Measurements from ENCODE around the gene NBAS. TPM values are rescaled to one million over a fixed set of nuclear protein-coding genes. Genes with fewer than 3 reads are reported as not detected.

The NBAS gene
- total and polyA plus RNA-seq, 8 donors: 14.5 to 96.2 (median 41.2) TPM

DNA sequence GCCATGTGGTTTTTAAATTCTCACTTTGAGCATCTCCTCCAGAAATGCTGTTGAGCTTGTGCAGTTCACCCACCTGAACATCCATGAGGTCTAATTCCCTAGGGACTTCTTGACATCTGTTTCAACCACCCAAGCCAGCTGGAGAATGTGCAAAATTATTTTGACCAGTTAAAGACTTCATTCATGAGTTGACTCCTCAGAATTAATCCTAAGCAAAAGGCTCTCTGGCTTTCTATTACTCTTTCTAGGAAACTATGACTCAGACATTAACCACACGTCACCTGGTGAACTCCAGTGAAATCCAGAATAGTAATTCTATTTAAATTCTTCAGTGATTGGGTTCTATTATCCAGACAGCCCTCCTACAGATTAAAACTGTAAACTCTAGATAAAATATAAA, 247.5 kb downstream of the NBAS start:
- H3K27ac ChIP-seq: no peak overlapping the region
- H3K9me3 ChIP-seq: peaks cover 0 to 8% (median 0%) of the 10 kb centered on the region in 4 donors
- 34 to 80% (median 63%) methylated on average over 1 of the region's 1 CpG for WGBS, 5 donors
- no peaks in the 10 kb centered on the region for H3K27me3 ChIP-seq
- intact Hi-C loops (cut with DNase I; ENCODE audit: low total_unique reads): no loop called here
- H3K4me3 ChIP-seq: no peak overlapping the region
- DNase-seq: no peak
- TF ChIP-seq, protein P1, sequence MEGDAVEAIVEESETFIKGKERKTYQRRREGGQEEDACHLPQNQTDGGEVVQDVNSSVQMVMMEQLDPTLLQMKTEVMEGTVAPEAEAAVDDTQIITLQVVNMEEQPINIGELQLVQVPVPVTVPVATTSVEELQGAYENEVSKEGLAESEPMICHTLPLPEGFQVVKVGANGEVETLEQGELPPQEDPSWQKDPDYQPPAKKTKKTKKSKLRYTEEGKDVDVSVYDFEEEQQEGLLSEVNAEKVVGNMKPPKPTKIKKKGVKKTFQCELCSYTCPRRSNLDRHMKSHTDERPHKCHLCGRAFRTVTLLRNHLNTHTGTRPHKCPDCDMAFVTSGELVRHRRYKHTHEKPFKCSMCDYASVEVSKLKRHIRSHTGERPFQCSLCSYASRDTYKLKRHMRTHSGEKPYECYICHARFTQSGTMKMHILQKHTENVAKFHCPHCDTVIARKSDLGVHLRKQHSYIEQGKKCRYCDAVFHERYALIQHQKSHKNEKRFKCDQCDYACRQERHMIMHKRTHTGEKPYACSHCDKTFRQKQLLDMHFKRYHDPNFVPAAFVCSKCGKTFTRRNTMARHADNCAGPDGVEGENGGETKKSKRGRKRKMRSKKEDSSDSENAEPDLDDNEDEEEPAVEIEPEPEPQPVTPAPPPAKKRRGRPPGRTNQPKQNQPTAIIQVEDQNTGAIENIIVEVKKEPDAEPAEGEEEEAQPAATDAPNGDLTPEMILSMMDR (IDR thresholded peaks at IDR 0.05): no peak
- no peak for TF ChIP-seq POLR2A (IDR thresholded peaks at IDR 0.05)
- no peak for TF ChIP-seq EP300 (IDR thresholded peaks at IDR 0.05)
- no peak for TF ChIP-seq POLR2AphosphoS5 (IDR thresholded peaks at IDR 0.05)
- H3K36me3 ChIP-seq: peaks cover 0 to 24% (median 15%) of the 10 kb centered on the region in 4 donors
- H3K4me1 ChIP-seq: no peaks in the 10 kb centered on the region

DNA sequence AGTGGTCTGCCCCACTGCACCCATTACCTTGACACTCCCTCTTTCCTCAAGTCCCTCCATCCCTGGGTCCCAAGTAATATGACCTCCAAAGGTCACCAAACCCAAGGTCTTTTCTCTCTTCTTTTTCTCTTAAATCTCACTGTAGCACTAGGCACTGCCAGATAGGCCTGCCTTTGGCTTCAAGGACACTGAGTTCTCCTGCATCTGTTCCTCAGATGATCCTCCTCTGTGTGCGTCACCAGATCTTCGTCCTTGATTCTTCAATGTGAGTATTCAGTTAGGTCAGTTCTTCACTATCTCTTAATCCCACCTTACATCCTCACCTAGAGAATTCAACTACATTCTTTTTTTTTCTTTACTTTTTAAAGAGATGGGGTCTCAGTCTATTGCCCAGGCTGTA, 249.2 kb downstream of the NBAS start:
- H3K4me1 ChIP-seq: no peaks in the 10 kb centered on the region
- TF ChIP-seq EP300 (IDR thresholded peaks at IDR 0.05): no peak

DNA sequence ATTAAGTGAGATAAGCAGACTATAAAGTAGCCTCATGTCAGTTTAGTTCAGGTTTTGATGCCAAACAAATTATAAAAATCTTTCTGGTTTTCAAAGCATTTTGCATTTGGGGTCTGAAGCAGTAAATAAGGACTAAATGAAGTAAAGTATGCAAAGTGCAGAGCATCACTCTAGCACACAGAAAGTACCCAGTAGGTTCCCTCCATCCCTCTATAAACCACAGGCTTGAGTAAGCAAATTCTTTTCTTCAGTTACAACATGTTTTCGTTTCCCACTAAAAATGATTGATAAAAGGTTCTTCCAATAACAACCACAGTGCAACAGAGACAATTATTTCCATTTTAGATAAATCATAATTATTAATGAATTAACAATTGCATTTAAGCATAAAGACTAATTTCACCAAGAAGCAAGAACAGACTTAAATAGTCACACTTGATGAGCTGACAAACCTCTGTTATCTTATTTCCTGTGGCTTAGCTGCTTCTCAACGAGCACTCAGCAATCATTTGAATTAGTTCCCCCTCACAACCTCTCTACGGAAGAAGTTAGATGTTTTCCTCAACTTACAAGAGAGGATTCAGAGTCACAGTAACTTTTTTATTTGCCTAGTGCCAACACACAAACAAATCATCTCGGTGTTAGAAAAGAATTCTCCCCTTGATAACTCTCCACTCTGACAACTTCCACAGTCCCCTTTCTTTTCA, 249.8 kb downstream of the NBAS start:
- Histone ChIP-seq H3K4me3 (no peak overlapping the region), H3K36me3 (peaks cover 0 to 33% (median 26%) of the 10 kb centered on the region in 4 donors), H3K4me1 (no peaks in the 10 kb centered on the region), H3K27me3 (no peaks in the 10 kb centered on the region), H3K27ac (no peak overlapping the region), H3K9me3 (no peaks in the 10 kb centered on the region)
- intact Hi-C loops (cut with DNase I; ENCODE audit: low total_unique reads): no loop called here
- TF ChIP-seq, protein P1 (IDR thresholded peaks at IDR 0.05): no peak
- no peak for TF ChIP-seq POLR2A (IDR thresholded peaks at IDR 0.05)
- TF ChIP-seq POLR2AphosphoS5 (IDR thresholded peaks at IDR 0.05): no peak
- no peak for TF ChIP-seq EP300 (IDR thresholded peaks at IDR 0.05)
- WGBS, 5 donors: 57 to 67% (median 61%) methylated on average over 4 of the region's 4 CpGs
- DNase-seq: no peak

More for the DNA sequence above, 249.2 kb downstream of the NBAS start:
- DNase-seq: no peak
- Histone ChIP-seq H3K27me3 (no peaks in the 10 kb centered on the region), H3K36me3 (peaks cover 0 to 33% (median 28%) of the 10 kb centered on the region in 4 donors), H3K27ac (no peak overlapping the region), H3K9me3 (no peaks in the 10 kb centered on the region), H3K4me3 (no peak overlapping the region)
- intact Hi-C loops (cut with DNase I; ENCODE audit: low total_unique reads): no loop called here
- WGBS, 5 donors: 89 to 100% (median 94%) methylated on average over 2 of the region's 2 CpGs

DNA sequence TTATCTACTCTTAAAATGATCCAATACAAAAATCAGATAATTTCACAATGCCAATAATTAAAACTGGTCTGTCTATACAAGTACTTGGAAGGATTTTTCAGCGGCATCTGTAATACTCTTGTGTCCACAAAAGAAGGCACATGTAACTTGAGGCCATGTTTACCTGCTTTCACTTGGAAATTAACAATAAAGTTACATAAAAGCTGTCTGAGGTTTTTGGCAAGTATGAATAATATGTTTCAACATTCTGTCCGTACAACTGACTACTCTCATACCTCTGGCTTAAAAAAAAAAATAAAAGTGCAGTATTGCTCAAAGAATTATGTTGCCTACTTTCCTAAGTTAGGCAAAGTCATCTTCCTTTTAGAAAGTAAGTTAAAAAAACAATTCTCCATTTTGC, 253.6 kb downstream of the NBAS start:
- no peaks in the 10 kb centered on the region for H3K4me1 ChIP-seq
- WGBS, 5 donors: 16 to 51% (median 35%) methylated on average over 2 of the region's 2 CpGs
- H3K27ac ChIP-seq: no peak overlapping the region
- peaks cover 0 to 58% (median 50%) of the 10 kb centered on the region in 4 donors for H3K36me3 ChIP-seq
- H3K9me3 ChIP-seq: no peaks in the 10 kb centered on the region
- no peaks in the 10 kb centered on the region for H3K27me3 ChIP-seq
- DNase-seq: no peak
- no peak overlapping the region for H3K4me3 ChIP-seq
- intact Hi-C loops (cut with DNase I; ENCODE audit: low total_unique reads): no loop called here
- TF ChIP-seq POLR2AphosphoS5 (IDR thresholded peaks at IDR 0.05) (no peak), POLR2A (IDR thresholded peaks at IDR 0.05) (no peak), EP300 (IDR thresholded peaks at IDR 0.05) (no peak)
- TF ChIP-seq, protein P1 (IDR thresholded peaks at IDR 0.05): no peak

GRCh38 chr2:15306706-15307105, 254.4 kb downstream of the NBAS start:
- no peaks in the 10 kb centered on the region for H3K27me3 ChIP-seq
- intact Hi-C loops (cut with DNase I; ENCODE audit: low total_unique reads): no loop called here
- H3K9me3 ChIP-seq: no peaks in the 10 kb centered on the region
- no peak overlapping the region for H3K27ac ChIP-seq
- no peak for DNase-seq
- TF ChIP-seq, protein P1 (IDR thresholded peaks at IDR 0.05): no peak
- TF ChIP-seq POLR2A (IDR thresholded peaks at IDR 0.05) (no peak), POLR2AphosphoS5 (IDR thresholded peaks at IDR 0.05) (no peak), EP300 (IDR thresholded peaks at IDR 0.05) (no peak)
- H3K4me1 ChIP-seq: no peaks in the 10 kb centered on the region
- WGBS, 5 donors: 90 to 100% (median 91%) methylated on average over 3 of the region's 3 CpGs
- no peak overlapping the region for H3K4me3 ChIP-seq
- H3K36me3 ChIP-seq: peaks cover 0 to 66% (median 57%) of the 10 kb centered on the region in 4 donors
